AG04449 (cell line): ENCODE data around the gene FCAMR.

Experiments used
- CTCF ChIA-PET: fragments of 350-600 bp; formaldehyde crosslinking; extraction: SDS; loops from one replicate; lab custom pipeline; 2021; ENCODE audit warnings: antibody characterized with exemption; lab: Yijun Ruan, JAX
- POLR2A ChIA-PET: fragments of 400-600, 350-600 bp; formaldehyde crosslinking; extraction: SDS; loops from one replicate; lab custom pipeline; 2020; ENCODE audit warnings: antibody characterized with exemption, inconsistent platforms; lab: Yijun Ruan, JAX
- DNase-seq: peaks from one replicate; pipeline ENCODE4 v3.0.0-alpha.2; 2010; ENCODE audit warnings: low read depth, low spot score
- H3K4me3 ChIP-seq: 2 replicates; pipeline ENCODE4 v1.5.1; 2011; ENCODE audit warnings: low read depth, mild to moderate bottlenecking, control low read depth, low read length
- CTCF ChIP-seq: IDR thresholded peaks from one replicate; pipeline ENCODE4 v1.5.1; 2011; ENCODE audit warnings: mild to moderate bottlenecking, moderate library complexity, low read length, control low read depth, inconsistent platforms; ENCODE audit not compliant: insufficient read depth; ENCODE audit errors: missing control alignments

FCAMR gene

GRCh38 chr1:207014728-207015127, 44.5 kb upstream of the FCAMR start:
- H3K4me3 ChIP-seq = no peak overlapping the region
- ChIA-PET POLR2A (no interaction called here), CTCF (interaction anchor here (1.0 to 4.5 kb wide), 3 partner anchors 10 to 103 kb away, joined by 4 to 25 read pairs (median 6); no protein-coding TSS in a partner anchor)
- TF ChIP-seq CTCF = no peak
- DNase-seq = no peak

GRCh38 chr1:207013321-207014085, 43.2 kb upstream of the FCAMR start:
- H3K4me3 ChIP-seq = no peak overlapping the region
- no peak for DNase-seq
- TF ChIP-seq CTCF = no peak
- ChIA-PET CTCF (interaction anchor here (1.3 to 4.5 kb wide), 2 partner anchors 9 to 20 kb away, joined by 3 to 25 read pairs; no protein-coding TSS in a partner anchor), POLR2A (no interaction called here)

GRCh38 chr1:207010726-207011125, 40.5 kb upstream of the FCAMR start:
- ChIA-PET POLR2A (no interaction called here), CTCF (interaction anchor here (2.3 kb wide), 1 partner anchor 10 kb away, joined by 8 read pairs; no protein-coding TSS in a partner anchor)
- H3K4me3 ChIP-seq = no peak overlapping the region
- no peak for TF ChIP-seq CTCF
- no peak for DNase-seq

GRCh38 chr1:207009945-207010344, 39.7 kb upstream of the FCAMR start:
- DNase-seq = no peak
- no peak overlapping the region for H3K4me3 ChIP-seq
- ChIA-PET CTCF (interaction anchor here (1.1 to 2.3 kb wide), 3 partner anchors 9 to 43 kb away, joined by 3 to 8 read pairs (median 3); partner anchors contain the start of gene PFKFB2), POLR2A (no interaction called here)
- TF ChIP-seq CTCF = no peak

GRCh38 chr1:207009182-207009850, 39.1 kb upstream of the FCAMR start:
- no peak for DNase-seq
- no peak overlapping the region for H3K4me3 ChIP-seq
- POLR2A ChIA-PET = no interaction called here
- CTCF ChIA-PET = interaction anchor here (1.1 to 5.8 kb wide), 4 partner anchors 10 to 43 kb away, joined by 3 to 41 read pairs (median 6); partner anchors contain the start of gene PFKFB2
- TF ChIP-seq CTCF = no peak
